Measurements from ENCODE around the gene POLA2.
"Not testable (repeated sequence)": the region's sequence is repeated elsewhere in the genome, so short reads cannot be mapped to it uniquely, and the experiment has no call there.

POLA2 gene

DNA sequence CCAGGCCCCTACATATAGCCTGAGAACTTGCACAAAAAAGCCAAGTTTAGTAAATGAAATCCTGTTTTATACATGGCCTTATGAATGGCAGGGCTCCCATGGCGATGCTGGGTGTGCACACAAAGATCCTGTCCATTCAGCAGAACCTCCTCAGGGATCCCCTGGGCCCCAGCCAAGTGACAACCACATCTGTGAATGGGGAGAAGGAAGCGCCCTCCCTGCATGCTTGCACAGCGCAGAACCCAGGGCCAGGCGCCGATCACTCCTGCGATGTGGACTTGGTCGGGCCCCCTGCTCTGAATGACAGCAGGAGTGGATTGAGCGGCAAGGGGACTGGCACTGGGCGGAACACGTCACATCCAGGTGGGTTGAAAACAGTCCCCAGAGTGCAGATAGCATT, 48.5 kb downstream of the POLA2 start:
- no peak for DNase-seq

DNA sequence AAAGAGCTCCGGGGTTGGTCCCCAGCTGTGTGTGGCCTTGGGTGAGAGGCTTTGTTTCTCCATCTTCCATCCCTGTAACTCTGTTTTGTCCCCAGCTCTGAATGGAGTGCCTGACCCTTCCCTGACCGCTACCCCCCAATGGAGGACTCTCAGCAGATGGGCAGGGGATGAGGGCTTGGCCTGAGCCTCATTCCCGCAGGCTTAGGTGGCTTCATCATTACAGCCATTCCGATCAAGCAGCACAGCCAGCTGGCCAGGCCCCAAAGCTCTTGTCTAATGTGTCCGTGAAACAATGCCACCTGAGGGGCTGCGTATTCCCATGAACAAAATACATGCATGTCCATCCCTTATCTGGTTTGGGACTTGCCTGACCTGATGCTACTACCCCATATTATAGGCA, 49.0 kb downstream of the POLA2 start:
- DNase-seq: no peak

DNA sequence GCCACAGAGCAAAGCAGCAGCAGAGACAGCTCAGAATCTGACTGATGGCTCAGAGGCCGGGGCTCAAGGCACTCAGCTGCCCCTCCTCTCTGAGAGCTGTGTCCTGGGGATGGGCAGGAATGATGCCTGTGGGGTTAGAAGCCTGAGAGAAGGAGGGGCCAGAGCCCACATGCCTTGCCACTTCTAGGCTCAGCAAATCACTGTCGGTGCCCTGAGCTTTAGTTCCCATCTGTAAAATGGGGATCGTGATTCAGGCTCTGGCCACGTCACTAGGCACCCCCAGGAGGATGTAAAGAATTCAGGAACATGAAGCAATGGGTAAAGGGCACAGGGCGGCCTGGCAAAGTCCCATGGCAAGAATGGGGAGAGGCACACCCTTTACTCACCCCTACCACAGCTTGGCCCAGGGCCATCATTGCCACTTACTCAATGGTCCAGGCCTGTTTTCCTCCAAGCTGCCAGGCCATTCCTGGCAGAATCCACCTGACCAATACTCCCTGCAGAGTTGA, 49.5 kb downstream of the POLA2 start:
- no peak for DNase-seq

DNA sequence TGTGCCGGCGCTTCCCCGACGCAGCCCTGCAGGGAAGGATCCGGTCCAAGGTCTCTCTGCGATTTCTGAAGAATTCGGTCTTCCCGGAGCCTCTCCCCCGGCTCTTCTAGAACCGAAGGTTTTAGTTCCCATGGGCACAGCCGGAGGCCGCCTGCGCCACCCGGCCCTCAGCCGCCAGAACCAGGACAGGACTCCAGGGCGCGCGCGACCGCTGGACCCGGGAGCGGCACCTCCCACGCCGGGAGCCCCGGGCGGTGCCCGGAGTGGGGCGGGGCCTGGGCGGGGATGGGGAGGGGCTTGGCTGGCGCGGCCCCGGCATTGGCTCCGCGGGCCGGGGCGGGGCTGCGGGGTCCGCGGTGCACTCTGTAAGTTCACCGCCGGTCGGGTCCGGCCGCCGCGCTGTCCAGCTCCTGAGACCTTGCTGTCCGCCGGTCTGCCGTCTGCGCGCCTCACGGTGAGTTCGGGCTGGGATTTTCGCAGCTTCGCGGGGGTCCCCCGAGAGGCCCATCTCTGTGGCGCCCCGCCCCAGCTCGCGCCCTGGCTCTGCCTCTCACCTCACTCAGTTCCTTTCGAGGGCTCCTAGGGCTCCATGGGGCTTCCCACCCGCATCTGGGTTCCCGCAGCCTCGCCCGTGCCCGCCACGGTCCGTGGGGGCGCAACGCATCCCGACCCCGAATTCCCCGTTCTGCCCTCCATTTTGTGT, 52.9 kb downstream of the POLA2 start, which contains the start of gene CDC42EP2:
Gene CDC42EP2 (plus strand): TSS at position 366 of the 703 bp plus-strand sequence. CDS start 6,033 bp downstream, outside the sequence.
- peak; percentile 76 for DNase-seq

DNA sequence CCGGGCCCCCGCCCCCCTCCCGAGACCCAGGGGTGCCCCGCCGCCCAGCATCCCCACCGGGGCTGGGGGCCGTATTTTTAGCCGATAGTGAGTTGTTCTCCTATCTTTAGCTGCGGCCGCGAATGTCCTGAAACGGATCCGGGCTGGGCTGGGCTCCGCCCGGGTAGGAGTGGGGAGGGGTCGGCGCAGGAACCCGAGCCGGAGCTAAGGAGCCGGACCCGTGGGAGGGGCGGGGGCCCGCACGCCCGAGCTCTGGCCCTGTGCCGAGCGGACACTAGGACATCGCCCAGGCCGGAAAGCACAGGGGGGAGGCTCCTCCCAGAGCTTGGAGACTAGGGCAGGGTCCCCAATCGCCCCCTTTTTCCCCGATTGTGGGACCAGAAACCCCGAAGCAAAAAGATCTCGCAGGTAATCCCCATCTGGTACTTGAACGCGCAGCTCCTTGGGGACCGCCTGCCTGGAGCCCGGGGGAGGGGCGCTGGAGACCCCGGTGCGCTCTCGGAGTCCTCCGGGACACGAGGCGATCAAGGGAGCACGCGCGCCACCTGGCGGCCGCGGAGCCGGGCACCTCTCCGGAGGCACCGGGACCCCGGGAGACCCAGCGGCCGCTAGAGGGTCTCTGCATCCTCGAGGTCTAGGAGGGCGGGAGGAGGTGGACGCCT, 53.6 kb downstream of the POLA2 start:
- peak; percentile 74 for DNase-seq

DNA sequence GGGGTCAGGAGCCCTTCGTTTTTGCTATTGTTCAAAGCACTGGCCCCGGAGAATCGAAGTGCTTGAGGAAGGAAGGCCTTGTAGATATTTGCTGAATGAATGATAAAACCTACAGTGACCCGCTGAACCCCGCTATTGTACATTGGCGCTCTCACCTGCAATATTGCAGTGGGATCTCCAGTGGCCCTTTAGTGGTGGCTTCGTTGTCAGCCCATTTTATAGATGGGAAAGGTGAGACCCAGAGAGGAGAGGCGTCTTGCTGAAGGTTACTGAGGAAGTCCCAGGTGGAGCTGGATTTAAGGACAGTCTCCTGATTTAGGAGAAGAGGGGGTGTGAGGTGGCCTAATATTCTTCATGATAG, 54.1 kb downstream of the POLA2 start:
- no peak for DNase-seq

DNA sequence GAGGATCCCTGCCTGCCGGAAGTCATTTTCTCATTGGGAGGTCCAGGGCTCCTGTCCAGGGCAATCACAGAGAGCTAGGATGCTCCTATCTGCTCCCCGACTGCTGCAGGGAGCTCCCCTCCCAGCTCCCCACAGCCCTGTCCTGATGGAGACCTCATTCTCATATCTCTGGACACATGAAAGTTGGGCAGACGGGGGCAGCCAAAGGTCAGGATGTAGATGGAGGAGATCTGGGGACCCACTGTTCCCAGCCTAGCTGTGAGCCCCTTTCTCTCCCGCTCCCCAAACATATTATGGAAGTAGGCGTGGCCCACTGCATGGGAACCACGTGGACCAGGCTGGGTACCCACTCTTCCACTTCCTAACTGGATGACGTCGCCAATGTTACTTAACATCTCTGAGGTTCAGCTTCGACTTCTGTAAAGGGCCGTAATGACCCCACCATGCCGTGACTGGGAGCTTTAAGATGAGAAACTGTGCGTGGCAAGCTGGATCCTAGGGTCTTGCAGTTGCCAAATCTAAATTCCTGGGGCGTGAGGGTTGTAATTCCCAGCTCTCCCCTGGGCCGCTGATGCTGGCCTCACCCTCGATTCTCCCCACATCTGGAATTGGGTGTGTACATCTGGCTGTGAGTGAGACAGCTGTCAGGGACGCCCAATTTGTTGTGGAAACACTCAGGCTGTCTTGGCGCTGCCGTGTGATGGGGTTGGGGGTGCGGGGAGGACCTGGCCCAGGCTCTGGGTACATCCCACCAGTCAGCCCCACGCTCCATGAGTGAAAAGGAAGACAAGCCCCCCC, 54.7 kb downstream of the POLA2 start:
- no peak for DNase-seq

DNA sequence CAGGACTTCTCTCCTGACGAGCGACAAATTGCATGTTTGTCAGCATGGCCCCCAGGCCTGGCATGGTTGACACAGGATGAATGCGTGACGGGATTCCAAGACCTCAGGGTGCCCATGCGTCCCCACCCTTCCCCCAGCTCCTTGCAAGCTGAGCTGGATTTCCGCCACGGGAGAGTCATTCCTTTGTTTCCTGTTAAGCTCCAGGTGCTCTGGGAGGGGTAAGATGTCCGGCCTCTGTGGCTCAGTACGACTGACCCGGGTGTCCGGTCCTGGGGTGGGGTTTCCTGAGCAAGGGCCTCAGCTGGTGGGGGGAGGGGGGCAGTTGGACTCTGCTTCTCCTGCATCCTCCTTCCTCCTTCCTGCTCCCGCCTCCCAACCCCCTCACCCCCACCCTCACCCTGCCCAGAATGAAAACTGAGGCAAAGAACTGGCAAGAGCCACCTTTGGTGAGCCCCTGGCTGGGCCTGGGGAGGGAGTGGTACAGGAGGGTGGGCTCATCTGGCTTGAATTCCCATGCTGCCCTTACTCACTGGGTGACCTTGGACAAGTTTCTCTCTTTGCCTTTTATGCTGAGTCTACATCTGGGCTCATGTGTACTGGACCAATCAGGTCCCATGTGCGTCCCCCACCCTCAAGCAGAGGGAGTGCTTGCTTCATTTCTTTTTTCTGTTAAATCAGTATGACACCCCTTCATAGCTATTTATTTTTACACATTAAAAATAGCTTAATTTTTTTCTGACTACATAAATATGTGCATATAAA, 55.4 kb downstream of the POLA2 start:
- DNase-seq: no peak

DNA sequence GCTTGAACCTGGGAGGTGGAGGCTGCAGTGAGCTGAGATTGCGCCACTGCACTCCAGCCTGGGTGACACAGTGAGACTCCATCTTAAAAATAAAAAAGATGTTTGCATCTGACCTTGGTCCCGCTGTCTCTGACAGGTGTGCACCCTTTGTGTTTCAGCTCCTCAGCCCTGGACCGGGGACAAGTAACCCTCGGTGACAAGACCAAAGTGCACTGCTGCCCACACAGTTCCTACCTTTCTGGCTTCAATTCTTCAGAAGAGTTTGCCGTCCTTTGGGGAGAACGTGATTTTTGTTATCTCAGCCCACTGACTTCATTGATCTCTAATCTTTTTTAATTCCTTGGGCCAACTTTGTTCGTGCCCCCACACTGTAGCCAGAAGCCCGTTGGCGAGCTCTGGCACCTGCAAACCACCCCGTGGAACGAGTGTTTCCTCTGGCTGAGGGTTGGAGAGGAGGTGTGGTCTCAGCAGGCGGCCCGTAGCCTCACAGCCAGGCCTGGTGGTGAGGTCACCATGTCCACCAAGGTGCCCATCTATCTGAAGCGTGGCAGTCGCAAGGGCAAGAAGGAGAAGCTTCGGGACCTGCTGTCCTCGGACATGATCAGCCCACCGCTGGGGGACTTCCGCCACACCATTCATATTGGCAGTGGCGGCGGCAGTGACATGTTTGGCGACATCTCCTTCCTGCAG, 58.8 kb downstream of the POLA2 start:
- DNase-seq: no peak

DNA sequence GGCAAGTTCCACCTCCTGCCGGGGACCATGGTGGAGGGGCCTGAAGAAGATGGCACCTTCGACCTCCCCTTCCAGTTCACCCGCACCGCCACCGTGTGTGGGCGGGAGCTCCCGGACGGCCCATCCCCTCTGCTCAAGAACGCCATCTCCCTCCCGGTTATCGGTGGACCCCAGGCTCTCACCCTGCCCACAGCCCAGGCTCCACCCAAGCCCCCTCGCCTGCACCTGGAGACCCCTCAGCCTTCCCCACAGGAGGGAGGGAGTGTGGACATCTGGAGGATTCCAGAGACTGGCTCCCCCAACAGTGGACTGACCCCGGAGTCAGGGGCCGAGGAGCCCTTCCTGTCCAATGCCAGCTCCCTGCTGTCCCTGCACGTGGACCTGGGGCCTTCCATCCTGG, 59.3 kb downstream of the POLA2 start:
- no peak for DNase-seq

DNA sequence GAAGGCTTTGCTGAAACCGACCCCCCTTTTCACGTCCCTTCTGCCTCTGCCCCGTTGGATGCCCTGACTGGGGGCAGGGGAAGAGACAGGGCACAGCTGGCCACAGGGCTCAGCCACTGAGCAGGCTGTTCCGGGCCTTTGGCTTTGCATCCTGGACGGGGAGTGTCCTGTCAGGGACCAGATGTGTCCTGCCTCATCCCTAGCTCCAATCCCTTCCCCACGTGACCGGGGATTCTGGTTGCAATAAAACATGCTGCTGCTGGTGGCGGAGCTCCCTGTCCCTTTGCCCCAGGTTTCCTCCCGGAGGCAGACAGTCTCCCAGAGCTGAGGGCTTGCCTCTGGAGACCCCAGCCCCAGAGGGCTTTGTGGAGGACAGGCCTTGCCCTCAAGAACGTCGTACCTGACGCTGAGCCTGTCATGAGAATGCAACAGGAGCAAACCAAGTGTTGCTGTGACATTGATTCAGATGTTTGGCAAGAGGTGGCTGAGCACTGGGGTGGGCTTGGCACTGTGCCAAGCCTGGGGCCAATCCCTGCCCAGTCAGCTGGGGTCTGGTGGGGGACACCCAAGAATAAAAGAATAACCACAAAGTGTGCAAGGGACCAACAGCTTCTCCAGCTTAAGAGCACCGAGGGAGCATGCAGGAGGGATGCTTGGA, 60.2 kb downstream of the POLA2 start:
- DNase-seq: no peak

DNA sequence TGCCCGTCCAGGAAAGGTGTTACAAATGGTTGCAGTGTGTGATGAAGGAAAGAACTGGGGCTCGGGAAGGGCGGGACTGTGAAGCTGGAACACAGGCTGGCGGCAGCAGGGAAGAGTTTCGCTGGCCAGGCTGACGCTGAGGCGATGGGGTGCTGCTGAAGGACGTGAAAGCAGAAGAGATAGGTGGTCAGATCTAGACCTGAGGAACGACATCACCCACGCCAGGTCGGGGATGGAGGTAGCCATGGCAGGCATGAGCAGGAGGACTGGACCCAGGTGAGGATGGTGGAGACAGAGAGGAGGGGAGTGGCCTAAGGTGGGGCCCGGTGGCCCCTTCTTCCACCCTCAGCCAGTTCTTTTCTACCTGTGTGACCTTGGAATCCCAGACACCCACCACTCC, 62.1 kb downstream of the POLA2 start:
- DNase-seq: no peak

DNA sequence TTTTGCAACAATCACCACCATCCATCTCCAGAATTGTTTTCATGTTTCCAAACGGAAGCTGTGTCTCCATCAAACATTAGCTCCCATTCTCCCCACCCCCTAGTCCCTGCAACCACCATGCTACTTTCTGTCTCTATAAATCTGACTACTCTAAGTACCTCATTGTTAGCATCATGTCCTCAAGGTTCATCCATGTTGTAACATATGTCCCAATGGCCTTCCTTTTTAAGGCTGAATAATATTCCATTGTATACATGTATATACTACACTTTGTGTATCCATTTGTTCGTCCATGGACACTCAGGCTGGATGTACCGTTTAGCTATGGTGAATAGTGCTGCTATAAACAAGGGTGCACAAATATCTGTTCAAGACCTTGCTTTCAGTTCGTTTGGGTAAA, 63.7 kb downstream of the POLA2 start:
- DNase-seq: no peak

DNA sequence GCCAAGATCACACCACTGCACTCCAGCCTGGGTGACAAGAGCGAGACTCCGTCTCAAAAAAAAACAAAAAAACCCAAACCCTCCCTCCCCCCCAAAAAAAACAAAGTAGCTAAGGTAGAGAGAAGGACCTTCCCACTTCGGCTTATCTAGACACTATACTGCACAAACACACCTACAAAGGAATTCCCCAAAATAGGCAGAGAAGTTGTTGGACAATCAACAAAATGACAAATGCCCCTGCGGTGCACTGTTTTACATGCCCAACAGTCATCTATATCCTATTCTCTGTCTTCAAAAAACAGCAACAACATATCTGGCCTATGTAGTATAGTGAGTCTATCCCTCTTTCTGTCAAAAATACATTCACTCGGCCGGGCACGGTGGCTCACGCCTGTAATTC, 65.3 kb downstream of the POLA2 start:
- DNase-seq: no peak

DNA sequence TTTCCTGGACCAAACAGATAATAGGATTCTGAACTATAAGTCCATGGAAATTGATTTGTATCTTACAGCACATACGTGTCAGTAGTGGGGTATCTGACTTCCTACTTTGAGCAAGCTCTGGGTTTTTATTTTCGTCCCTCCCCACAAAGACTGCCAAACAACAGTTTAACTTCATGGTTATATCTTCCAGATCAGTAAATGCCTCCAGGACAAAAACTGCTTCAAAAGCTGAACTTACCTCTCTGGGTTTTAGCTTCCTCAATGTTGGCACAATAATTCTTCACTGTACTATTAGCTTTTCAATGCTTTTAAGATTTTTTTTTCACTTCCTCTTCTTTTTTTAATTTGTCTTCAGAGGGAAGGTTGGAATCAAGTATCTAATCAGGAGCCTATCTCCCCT, 67.7 kb downstream of the POLA2 start:
- no peak for DNase-seq

DNA sequence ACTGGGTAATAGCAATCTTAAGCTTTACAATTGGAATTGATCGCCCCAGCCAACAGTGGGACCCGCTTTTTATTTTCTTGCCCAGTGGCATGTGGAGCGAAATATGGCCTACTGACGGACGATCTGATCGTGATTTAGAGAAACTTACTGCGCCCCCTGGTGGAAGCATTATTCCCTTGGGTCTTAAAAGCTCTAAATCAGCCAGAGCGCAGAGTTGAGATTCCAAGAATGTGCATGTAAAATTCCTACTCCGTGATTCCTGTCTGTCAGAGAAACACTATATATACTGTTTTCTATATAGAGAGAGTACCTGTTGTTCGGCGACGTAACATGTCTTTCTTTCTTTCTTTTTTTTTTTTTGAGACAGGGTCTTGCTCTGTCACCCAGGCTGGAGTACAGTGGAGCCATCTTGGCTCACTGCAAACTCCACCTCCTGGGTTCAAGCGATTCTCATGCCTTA, 68.2 kb downstream of the POLA2 start:
- peak; percentile 85 for DNase-seq

DNA sequence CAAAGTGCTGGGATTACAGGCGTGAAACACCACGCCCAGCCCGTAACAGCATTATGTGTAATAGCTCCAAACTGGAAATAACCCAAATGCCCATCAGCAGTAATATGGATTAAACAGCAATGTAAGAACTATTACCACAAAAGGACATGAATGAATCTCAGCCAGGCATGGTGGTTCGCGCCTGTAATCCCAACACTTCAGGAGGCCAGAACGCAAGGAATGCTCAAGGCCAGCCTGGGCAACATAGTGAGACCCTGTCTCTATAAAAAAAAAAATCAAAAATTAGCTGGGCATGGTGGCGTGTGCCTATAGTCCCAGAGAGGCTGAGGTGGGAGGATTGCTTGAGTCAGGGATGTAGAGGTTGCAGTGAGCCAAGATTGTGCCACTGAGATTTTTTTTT, 68.8 kb downstream of the POLA2 start:
- no peak for DNase-seq

DNA sequence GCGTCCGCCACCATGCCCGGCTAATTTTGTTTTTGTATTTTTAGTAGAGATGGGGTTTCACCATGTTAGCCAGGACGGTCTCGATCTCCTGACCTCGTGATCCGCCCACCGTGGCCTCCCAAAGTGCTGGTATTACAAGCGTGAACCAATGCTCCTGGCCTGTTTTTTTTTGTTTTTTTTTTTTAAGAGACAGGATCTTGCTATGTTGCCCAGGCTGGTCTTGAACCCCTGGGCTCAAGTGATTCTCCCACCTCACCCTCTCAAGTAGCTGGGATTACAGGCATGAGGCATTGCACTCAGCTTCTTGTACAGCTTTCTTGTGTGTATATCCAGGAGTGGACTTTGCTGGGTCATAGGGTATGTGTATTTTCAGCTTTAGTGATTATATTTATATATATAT, 70.8 kb downstream of the POLA2 start:
- DNase-seq: not testable (repeated sequence)

DNA sequence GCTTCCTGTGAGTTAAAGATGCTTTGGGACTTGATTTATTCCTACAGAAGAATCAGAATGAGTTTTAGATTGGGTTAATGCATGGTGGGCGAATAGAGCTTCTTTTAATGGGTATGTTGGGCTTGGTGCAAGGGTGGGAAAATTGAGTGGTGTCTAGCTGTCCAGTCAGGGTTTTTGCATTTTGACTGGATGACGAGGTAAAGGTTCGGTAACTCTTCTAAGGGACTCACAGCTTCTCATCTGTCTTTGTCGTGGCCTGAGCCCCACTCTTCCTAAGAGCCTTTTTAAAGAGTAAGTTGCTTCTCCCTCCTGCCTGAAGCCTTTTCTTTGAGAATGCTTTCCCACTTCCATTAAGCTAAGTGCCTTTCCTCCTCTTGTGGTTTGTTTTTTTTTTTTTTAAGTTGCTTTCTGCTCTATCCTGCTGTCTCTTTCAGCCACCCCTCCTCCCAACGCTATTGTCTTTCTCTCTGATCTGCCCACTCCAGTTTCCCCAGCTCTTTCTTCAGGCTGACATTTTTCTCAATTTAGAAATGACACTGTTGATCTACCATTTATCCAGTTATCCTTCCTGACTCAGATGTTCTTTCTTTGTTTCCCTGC, 73.0 kb downstream of the POLA2 start:
- no peak for DNase-seq

DNA sequence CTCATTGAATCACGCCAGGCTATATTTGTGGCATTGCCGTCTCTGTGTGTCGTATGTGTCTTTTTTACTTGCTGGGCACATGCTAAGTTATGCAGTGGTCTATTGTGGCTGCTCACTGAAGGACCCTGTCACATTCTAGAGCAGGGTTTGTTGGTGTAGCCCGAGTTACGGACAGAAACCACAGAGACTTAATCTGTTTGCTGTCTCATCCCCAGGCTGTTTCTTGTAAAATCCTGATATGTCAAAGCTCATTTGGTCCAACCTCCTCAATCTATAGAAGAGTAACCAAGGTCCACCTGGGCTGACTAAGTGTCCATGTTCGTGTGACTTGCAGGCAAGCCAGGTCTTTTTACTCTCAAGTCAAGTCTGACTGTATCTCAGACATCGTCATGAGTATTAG, 76.9 kb downstream of the POLA2 start:
- DNase-seq: no peak

DNA sequence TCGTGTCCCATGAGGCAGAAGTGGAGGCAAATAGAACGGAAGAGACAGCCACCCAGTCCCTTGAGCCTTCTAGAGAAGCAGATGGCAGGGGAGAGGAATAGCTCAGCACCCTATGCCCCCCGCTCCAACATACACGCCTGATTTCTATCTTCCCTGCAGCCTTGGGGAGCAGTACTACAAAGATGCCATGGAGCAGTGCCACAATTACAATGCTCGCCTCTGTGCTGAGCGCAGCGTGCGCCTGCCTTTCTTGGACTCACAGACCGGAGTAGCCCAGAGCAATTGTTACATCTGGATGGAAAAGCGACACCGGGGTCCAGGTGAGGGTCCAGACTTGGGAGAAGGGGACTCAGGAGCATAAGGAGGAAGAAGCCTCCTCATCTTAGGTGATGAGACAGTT, 78.5 kb downstream of the POLA2 start:
- no peak for DNase-seq

All from CD4-positive, alpha-beta T cell treated with Interleukin-17A for 1 hour (primary cell).